GM03348 (cell line): Measurements from ENCODE around the gene CX3CL1.
"Not testable (repeated sequence)": the region's sequence is repeated elsewhere in the genome, so short reads cannot be mapped to it uniquely, and the experiment has no call there.

Experiments used
- DNase-seq: peaks from one replicate; pipeline ENCODE4 v3.0.0; 2012; ENCODE audit warnings: low spot score

CX3CL1 gene

DNA sequence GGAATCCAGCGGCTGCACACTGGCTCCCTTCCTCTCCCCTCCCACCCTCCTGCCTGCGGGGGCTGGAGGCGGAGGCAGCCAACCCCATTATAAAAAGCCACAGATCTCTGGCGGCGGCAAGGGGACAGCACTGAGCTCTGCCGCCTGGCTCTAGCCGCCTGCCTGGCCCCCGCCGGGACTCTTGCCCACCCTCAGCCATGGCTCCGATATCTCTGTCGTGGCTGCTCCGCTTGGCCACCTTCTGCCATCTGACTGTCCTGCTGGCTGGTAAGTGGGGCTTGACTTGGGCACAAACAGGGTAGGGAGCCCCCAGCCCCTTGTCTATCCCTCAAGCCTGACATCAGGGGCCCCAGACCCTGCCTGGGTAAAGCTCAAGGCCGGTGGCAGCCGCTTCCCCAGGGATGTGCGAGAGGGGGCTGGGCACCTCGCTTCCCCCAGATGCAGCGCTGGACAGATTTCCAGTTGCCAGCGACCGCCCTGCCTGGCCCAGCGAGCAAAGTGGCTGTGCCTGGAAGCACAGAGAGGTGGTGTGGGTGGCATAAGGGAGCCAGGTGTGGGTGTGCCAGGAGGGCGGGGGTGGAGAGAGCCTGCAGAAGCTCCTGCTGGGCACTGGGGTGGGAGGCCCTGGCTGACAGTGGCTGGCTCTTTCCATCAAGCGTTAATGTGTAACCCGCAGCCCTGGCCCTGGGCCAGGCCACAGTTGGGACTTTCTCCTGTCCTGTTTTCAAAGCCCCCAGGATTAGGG, at the start of gene CX3CL1:
TSS of gene CX3CL1 (plus strand) at position 119 of the 745 bp plus-strand sequence. CDS start at position 198, 79 bp downstream.
- peak; percentile 58 for DNase-seq

DNA sequence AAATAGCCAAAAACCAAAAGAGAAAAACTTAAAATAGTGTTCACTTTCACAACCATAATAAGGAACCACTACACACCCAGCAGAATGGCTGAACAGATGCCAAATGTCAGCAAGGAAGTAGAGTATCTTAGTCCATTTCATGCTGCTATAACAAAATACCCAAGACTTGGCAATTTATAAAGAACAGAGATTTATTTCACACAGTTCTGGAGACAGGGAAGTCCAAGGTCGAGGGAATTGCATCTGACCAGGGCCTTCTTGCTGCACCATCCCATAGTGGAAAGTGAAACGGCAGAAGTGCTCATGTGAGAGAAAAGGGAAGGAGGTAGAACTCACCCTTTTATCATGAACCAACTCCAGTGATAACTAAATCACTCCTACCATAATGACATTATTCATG, 47.5 kb upstream of the CX3CL1 start:
- no peak for DNase-seq

DNA sequence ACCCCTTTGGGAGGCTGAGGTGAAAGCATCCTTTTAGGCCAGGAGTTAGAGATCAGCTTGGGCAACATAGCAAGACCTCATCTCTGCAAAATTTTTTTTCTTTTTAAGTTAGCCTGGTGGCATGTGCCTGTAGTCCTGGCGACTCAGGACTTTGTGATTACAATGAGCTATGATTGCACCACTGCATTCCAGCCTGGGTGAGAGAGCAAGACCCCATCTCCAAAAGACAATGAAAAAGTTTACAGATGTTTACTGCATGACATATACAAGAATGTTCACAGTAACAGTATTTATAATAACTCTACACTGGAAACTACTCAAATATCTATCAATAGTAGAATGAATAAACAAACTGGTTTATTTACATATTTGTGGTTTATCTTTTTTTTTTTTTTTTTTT, 46.8 kb upstream of the CX3CL1 start:
- no peak for DNase-seq

GRCh38 chr16:57329718-57330327, 42.5 kb upstream of the CX3CL1 start:
- DNase-seq, result no peak

- no peak for DNase-seq
These were observed 40.9 kb upstream of the CX3CL1 start for GRCh38 chr16:57331355-57331754.

DNA sequence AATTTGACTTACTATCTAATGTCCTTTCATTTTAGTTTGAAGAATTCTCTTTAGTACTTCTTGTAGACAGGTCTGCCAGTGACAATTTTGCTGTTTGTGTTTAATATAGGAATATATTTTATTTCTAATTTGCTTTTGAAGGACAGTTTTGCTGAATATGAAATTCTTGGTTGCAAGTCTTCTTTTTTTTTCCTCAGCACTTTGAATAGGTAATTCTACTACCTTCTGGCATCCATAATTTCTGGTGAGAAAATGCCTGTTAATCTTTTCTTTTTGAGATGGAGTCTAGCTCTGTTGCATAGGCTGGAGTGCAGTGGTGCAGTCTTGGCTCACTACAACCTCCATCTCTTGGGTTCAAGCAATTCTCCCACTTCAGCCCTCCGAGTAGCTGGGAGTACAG, 38.9 kb upstream of the CX3CL1 start:
- no peak for DNase-seq

- no peak for DNase-seq
These were observed 36.9 kb upstream of the CX3CL1 start for GRCh38 chr16:57335366-57335765.

DNA sequence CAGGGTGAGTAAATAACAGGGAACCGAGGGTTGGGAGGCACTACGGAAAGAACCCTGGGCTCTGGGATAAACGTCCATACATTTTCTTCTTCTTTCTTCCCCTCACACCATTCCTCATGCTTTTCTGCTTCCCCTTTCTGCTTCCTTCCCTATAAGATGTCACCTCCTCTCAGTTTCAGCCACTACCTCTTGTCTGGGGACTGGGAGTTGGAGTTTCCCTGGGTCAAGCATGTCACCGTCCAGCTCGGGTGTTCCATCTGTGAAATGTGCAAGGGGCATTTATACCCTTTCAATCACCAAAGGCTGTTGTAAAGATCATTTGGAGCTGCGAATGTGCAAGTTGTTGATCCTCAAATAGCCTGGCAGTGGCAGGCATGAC, 31.2 kb upstream of the CX3CL1 start:
- DNase-seq, result no peak

DNA sequence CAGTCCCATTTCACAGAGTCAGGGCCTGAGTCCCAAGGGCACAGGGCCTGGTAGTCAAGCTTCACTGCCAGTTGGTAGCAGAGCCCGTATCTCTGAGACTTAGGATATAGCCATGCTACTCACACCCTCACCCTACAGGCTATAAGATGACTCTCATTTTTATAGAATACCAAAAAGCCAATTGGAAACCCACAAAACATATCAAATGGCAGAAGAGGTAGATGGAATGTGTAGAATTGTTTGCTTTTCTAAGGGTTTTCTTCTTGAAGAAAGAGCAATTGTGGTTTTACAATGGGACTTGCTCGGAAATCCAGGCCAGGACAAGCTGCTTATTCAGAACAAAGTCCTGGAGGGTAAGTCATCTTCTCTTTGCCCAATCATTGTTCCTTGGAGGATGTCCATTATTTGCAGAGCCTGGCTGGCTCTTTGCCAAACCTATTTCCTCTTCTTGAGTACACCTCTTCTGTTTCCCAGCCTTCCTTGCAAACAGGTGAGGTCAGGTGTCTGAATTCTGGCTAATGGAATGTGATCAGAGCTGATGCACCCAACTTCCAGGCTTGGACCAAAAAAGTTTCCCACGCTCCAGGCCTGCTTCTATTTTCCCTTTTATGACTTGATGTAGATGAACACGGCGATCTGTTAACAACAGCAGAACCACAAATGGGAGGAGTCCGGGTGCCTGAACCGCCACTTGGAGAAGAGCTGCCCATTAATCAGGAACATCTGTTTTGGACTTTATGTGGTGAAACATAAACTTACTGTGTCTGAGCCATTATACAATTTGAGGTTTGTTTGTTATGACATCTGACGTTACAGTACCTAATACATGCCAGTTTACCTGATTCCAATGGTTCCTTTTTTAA, 30.6 kb upstream of the CX3CL1 start:
- peak; percentile 85 for DNase-seq

DNA sequence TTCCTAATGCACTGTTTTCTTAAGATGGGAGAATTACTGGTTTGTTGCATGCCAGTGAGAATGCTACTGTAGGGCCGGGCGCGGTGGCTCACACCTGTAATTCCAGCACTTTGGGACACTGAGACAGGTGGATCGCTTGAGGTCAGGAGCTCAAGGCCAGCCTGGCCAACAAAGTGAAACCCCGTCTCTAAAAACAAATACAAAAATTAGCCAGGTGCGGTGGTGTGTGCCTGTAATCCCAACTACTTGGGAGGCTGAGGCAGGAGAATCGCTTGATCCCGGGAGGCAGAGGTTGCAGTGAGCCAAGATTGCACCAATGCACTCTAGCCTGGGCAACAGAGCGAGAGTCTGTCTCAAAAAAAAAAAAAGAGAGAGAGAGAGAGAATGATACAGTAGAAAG, 29.7 kb upstream of the CX3CL1 start:
- not testable (repeated sequence) for DNase-seq

- DNase-seq, result no peak
These were observed 29.1 kb upstream of the CX3CL1 start for GRCh38 chr16:57343221-57343620.

- not testable (repeated sequence) for DNase-seq
These were observed 28.2 kb upstream of the CX3CL1 start for GRCh38 chr16:57344094-57344493.

DNA sequence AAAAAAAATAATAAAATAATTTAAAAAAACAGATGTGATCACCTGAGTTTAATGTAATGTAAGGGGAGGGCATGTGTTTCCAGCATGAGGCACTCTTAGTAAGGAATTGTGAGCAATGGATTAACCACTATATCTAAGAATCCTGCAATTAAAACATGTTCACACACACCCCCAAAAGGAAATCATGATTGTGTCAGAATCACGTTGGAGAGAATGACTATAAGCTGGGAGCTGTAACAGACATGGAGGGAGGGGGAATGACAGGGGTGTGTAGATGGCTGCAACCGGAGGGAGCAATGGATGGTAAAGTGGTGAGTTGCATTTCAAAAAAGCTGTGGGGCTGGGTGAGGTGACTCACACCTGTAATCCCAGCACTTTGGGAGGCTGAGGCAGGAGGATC, 27.3 kb upstream of the CX3CL1 start:
- DNase-seq, result no peak

- no peak for DNase-seq
These were observed 26.6 kb upstream of the CX3CL1 start for GRCh38 chr16:57345666-57346204.

DNA sequence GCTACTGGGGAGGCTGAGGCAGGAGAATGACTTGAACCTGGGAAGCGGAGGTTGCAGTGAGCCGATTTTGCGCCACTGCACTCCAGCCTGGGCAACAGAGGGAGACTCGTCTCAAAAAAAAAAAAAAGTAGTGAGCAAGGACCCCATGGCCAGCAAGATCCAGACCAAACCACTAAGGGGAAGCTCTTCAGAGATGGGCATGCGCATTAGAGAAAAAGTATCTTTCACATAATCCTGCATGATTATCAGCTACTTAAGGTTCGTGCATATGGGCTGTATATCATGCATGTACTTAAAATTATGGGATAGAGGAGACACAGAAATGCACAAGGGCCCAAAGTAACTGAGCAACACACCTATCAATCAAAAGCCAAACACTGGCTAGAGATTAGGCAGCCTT, 24.4 kb upstream of the CX3CL1 start:
- DNase-seq, result no peak

DNA sequence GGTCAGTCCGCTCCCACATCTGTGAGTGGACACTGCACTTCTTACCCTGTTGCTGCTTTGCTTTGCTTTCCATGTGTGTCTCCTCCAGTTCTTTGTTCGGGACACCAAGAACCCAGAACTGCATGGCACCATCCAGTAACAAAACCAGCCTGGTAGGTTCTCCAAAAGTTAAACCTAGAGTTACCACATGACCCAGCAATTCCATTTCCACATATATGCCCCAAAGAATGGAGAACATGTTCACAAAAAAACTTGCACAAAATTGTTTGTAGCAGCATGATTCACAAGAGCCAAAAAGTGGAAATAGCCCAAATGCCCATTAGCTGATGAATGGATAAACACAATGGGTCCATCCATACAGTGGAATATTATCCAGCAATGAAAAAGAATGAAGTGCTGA, 24.0 kb upstream of the CX3CL1 start:
- DNase-seq, result no peak

DNA sequence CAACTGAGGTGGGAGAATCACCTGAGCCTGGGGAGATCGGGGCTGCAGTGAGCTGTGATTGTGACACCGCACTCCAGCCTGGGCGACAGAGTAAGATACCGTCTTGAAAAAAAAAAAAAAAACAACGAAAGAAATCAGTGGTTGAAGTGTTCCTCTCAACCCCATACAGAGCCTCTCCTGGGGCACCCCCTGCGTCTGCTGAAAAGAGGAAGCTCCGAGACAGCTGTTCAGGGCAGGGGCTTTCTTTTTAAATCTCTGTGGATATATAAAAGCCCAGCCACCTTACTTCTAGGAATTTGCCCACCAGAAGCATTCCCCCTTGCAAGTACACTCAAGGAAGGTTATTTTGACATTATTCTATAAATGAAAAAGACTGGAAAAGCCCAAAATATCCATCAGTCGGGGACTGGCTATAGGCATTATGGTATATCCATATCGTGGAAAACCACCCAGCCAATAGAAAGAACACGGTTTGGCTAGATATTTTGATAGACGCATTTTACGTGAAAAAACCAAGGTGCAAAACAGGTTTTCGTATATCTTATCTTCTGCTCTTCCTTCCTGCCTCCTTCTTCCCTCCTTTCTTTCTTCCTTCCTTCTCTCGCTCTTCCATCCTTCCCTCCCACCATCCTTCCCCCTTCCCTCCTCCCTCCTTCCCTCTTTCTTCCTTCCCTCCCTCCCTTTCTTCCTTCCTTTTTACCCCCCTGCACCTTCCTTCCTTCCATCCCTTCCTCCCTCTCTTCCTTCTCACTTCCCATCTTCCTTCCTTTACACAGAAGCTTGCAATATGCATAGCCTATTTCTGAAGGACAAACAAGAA, 22.9 kb upstream of the CX3CL1 start:
- no peak for DNase-seq

GRCh38 chr16:57352636-57353047, 19.6 kb upstream of the CX3CL1 start:
- no peak for DNase-seq

GRCh38 chr16:57354311-57354710, 18.0 kb upstream of the CX3CL1 start:
- no peak for DNase-seq

GRCh38 chr16:57355898-57356414, 16.3 kb upstream of the CX3CL1 start:
- DNase-seq, result no peak

DNA sequence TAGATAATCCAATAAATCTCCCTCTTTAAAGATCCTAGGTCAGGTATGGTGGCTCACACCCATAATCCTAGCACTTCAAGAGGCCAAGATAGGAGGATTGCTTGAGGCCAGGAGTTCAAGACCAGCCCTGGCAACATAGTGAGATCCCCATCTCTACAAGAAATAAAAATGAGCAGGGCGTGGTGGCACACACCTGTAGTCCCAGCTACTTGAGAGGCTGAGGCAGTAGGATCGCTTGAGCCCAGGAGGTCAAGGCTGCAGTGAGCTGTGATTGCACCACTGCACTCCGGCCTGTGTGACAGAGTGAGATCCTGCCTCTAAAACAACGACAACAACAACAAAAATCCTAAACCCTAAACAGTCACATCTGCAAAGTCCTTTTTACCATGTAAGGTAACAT, 15.7 kb upstream of the CX3CL1 start:
- no peak for DNase-seq
